GM21737 (cell line): ENCODE data around the gene GPR15.

Source experiments
- ATAC-seq: cut with Tn5 transposase; IDR thresholded peaks from one replicate; pipeline ENCODE4 v1.9.1; 2021; ENCODE audit warnings: mild to moderate bottlenecking, moderate library complexity; ENCODE audit not compliant: unreplicated experiment

The GPR15 gene

DNA sequence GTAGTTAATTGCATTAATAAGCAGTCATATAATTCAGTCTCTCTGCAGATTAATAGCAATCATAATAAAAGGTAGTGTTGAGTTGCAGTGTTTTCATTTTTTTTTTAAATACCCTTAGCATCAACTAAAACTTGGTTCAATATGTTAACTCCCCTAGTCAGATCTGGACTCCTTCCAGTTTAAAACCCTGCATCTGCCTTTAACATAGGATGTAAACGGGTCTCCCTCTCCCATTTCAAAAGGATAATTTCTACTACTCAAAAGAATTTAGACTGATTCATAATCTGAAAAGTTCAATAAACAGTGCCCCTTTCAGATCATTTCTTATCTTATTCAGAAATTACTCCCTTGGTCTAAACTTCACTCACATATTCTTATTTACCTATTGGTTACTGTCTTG lies 50.3 kb downstream of the GPR15 start:
- ATAC-seq, result no peak

DNA sequence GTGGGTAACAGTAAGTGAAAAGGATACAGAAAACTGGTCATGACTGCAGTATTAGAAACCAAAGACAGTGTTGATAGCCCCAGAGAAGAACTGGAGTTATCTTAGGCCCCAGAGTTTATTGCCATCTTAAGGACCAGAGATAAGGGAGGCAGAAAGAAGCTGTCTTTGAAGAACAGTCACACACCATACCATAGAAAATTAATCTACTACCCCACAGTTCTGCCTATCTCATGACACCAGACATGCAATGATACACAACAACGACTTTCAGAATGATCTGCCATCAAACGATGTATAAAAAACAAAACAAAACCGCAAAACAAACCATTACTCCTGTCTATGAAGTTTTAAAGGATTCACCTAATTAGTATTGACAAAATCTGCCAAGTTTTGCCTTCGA lies 52.0 kb downstream of the GPR15 start:
- ATAC-seq, result no peak
